CD4-positive, alpha-beta T cell (primary cell): ENCODE results near the gene NEK1. TPM values are rescaled to one million over a fixed set of nuclear protein-coding genes. Genes with fewer than 3 reads are reported as not detected.

Experiments
- ATAC-seq: fragments of 200-7000 bp; cut with Tn5 transposase; one replicate; pipeline ENCODE4 v1.10.0; 2022; ENCODE audit warnings: mild to moderate bottlenecking; ENCODE audit not compliant: poor library complexity
- CTCF ChIA-PET: fragments of 350-600 bp; sonication (Branson Sonifier 250); formaldehyde crosslinking; loops from one replicate; lab custom pipeline; 2021; ENCODE audit warnings: antibody characterized with exemption, inconsistent platforms; lab: Charles Lee
- POLR2A ChIA-PET: fragments of 350-600 bp; sonication (Branson Sonifier 250); formaldehyde crosslinking; loops from one replicate; lab custom pipeline; 2021; ENCODE audit warnings: antibody characterized with exemption, inconsistent platforms; lab: Charles Lee
- DNase-seq, 14 experiments: peaks; one replicate each; pipeline ENCODE4 v3.0.0-alpha.2; 2013 to 2020; ENCODE audit warnings: mixed read lengths in 2 of 14
- H3K27ac ChIP-seq, 2 donors: one replicate each; pipeline versions ENCODE4 v1.5.1 to v1.7.0; 2013; ENCODE audit warnings: low read length in 2 of 2, low read depth in 1 of 2, mild to moderate bottlenecking in 1 of 2
- H3K27me3 ChIP-seq, 2 experiments: 1 replicate in 1 of 2; 2 replicates in 1 of 2; pipeline versions ENCODE4 v1.6.1 to v1.7.0; 2013; ENCODE audit warnings: low read length in 2 of 2, control low read depth in 1 of 2, mild to moderate bottlenecking in 1 of 2, moderate library complexity in 1 of 2; ENCODE audit not compliant: insufficient read depth in 2 of 2, control insufficient read depth in 1 of 2
- H3K36me3 ChIP-seq: one replicate; pipeline ENCODE4 v1.6.1; 2013; ENCODE audit warnings: low read length, control low read depth; ENCODE audit not compliant: insufficient read depth
- H3K4me1 ChIP-seq: one replicate; pipeline ENCODE4 v1.6.1; 2013; ENCODE audit warnings: low read length, control low read depth; ENCODE audit not compliant: insufficient read depth
- H3K4me3 ChIP-seq: one replicate; pipeline ENCODE4 v1.5.1; 2013; ENCODE audit warnings: mild to moderate bottlenecking, low read length, moderate library complexity
- H3K9me3 ChIP-seq, 2 experiments: 1 replicate in 1 of 2; 2 replicates in 1 of 2; pipeline versions ENCODE4 v1.6.1 to v1.7.0; 2013; ENCODE audit warnings: low read length in 2 of 2, mild to moderate bottlenecking in 2 of 2, control low read depth in 1 of 2, moderate library complexity in 1 of 2; ENCODE audit not compliant: control insufficient read depth in 1 of 2, insufficient read depth in 1 of 2
- H3K27ac Mint-ChIP-seq: one replicate; pipeline ENCODE4 v1.8.0; 2020; ENCODE audit warnings: mixed read lengths
- H3K27me3 Mint-ChIP-seq: one replicate; pipeline ENCODE4 v1.8.0; 2021; ENCODE audit warnings: mixed read lengths
- H3K36me3 Mint-ChIP-seq: one replicate; pipeline ENCODE4 v1.8.0; 2021; ENCODE audit warnings: low read depth, mixed read lengths
- H3K4me1 Mint-ChIP-seq: one replicate; pipeline ENCODE4 v1.8.0; 2021; ENCODE audit warnings: low read depth, mixed read lengths
- H3K4me3 Mint-ChIP-seq: one replicate; pipeline ENCODE4 v1.8.0; 2020; ENCODE audit warnings: mild to moderate bottlenecking, mixed read lengths
- H3K9me3 Mint-ChIP-seq: one replicate; pipeline ENCODE4 v1.8.0; 2020; ENCODE audit warnings: mixed read lengths
- CTCF ChIP-seq: fragments of 200-600 bp; IDR thresholded peaks from one replicate; pipeline ENCODE4 v1.8.0; 2022; ENCODE audit warnings: antibody characterized with exemption, mild to moderate bottlenecking
- intact Hi-C, 2 experiments: fragments of 100-400 bp; cut with DNase I in 1 of 2; cut with micrococcal nuclease in 1 of 2; formaldehyde crosslinking; loops; one replicate each; pipeline versions ENCODE4 v1.15.1 to v1.9.0; 2023 to 2025; cut with DNase I, micrococcal nuclease
- polyA plus RNA-seq, 2 donors: library from polyadenylated mRNA; unstranded; fragments of 120-200 nt; gene quantifications; one replicate each; pipeline ENCODE4 v1.2.1, GENCODE V29; 2013
- total RNA-seq, 174 experiments: library from RNA in 2 of 174; stranded (reverse) in 2 of 174; gene quantifications; one replicate each; pipeline ENCODE4 v1.2.3 and lab custom pipeline; 2021 to 2026

The NEK1 gene
- total RNA-seq (10 to 100 TPM in 1 of 2 experiments, 1 to 10 TPM in 1; 9.5 to 10.2 TPM), total RNA-seq (lab: John Stamatoyannopoulos, UW) (15.7 to 107 (median 36.2) reads per million in 172 experiments)
- 7.3 TPM for polyA plus RNA-seq (2013, experiment 1 of 2)
- polyA plus RNA-seq (2013, experiment 2 of 2), result 6.6 TPM

- ATAC-seq (peak; percentile 78), DNase-seq (peak; percentile 68 to 96 (median 83))
- Mint-ChIP-seq H3K9me3 (no peaks in the 10 kb centered on the region), H3K27me3 (no peaks in the 10 kb centered on the region), H3K27ac (peak within 1 kb of the TSS; percentile 100), H3K36me3 (peaks cover 16% of the 10 kb centered on the region), H3K4me3 (peak within 1 kb of the TSS; percentile 98), H3K4me1 (peaks cover 37% of the 10 kb centered on the region)
- peak within 1 kb of the TSS; percentile 83 for H3K4me3 ChIP-seq
- no peaks in the 10 kb centered on the region for H3K9me3 ChIP-seq
- peaks cover 13% of the 10 kb centered on the region for H3K4me1 ChIP-seq
- no peaks in the 10 kb centered on the region for H3K36me3 ChIP-seq
- ChIA-PET POLR2A (interaction anchor here (0.9 to 2.5 kb wide), 19 partner anchors 8 to 1294 kb away, joined by 3 to 25 read pairs (median 4); partner anchors contain the start of genes CBR4, CLCN3, DDX60 and DDX60L), CTCF (interaction anchor here (0.9 to 2.2 kb wide), 22 partner anchors 10 to 602 kb away, joined by 3 to 22 read pairs (median 5); partner anchors contain the start of genes CBR4 and HPF1)
- intact Hi-C loops, result loop anchor here (2.0 to 10.0 kb wide), 8 partner anchors 49 to 1297 kb away; partner anchors contain the start of genes HPF1 (in 2 of the 2), MFAP3L (in 2 of the 2), CBR4 (in 1 of the 2) and DDX60 (in 1 of the 2)
- no peaks in the 10 kb centered on the region for H3K27me3 ChIP-seq
- no peak for TF ChIP-seq CTCF
- H3K27ac ChIP-seq, result peak within 1 kb of the TSS; percentile 98
Measured at GRCh38 chr4:169611991-169612870, at the start of gene NEK1. Gene NEK1 (minus strand): TSS chr4:169612583. CDS start chr4:169602630, 9,953 bp downstream.

- H3K9me3 Mint-ChIP-seq, result no peaks in the 10 kb centered on the region
- no peak for TF ChIP-seq CTCF
- H3K27ac Mint-ChIP-seq, result no peak overlapping the region
- H3K4me3 Mint-ChIP-seq, result no peak overlapping the region
- H3K4me1 ChIP-seq, result peaks cover 5% of the 10 kb centered on the region
- intact Hi-C loops, result loop anchor here in 1 of 2 experiments (2.0 to 10.0 kb wide), 3 partner anchors 49 to 96 kb away; partner anchors contain the start of genes HPF1 and NEK1
- ATAC-seq (no peak), DNase-seq (no peak)
- no peaks in the 10 kb centered on the region for H3K9me3 ChIP-seq
- ChIA-PET POLR2A (interaction anchor here (0.9 kb wide), 1 partner anchor 42 kb away, joined by 3 read pairs; the partner anchor contains the start of gene CLCN3), CTCF (interaction anchor here (2.1 to 3.9 kb wide), 2 partner anchors 13 to 41 kb away, joined by 5 to 20 read pairs; partner anchors contain the start of gene CLCN3)
- H3K36me3 ChIP-seq, result no peaks in the 10 kb centered on the region
- no peaks in the 10 kb centered on the region for H3K27me3 Mint-ChIP-seq
- H3K27ac ChIP-seq, result no peak overlapping the region
- H3K4me1 Mint-ChIP-seq, result peaks cover 41% of the 10 kb centered on the region
- H3K36me3 Mint-ChIP-seq, result peaks cover 23% of the 10 kb centered on the region
- no peaks in the 10 kb centered on the region for H3K27me3 ChIP-seq
- no peak overlapping the region for H3K4me3 ChIP-seq
Measured at GRCh38 chr4:169661761-169662160, 49.4 kb upstream of the NEK1 start.

GRCh38 chr4:169660929-169661328 lies 48.5 kb upstream of the NEK1 start:
- Histone ChIP-seq H3K9me3 (no peaks in the 10 kb centered on the region), H3K4me3 (no peak overlapping the region), H3K36me3 (no peaks in the 10 kb centered on the region), H3K27ac (no peak overlapping the region), H3K27me3 (no peaks in the 10 kb centered on the region), H3K4me1 (peaks cover 5% of the 10 kb centered on the region)
- H3K4me3 Mint-ChIP-seq, result no peak overlapping the region
- no peaks in the 10 kb centered on the region for H3K9me3 Mint-ChIP-seq
- H3K4me1 Mint-ChIP-seq, result peaks cover 41% of the 10 kb centered on the region
- intact Hi-C loops, result loop anchor here in 1 of 2 experiments (1.0 to 10.0 kb wide), 4 partner anchors 41 to 96 kb away; partner anchors contain the start of genes CLCN3, HPF1 and NEK1
- ChIA-PET POLR2A (interaction anchor here (0.8 to 3.5 kb wide), 3 partner anchors 16 to 48 kb away, joined by 3 to 11 read pairs (median 10); partner anchors contain the start of genes CLCN3 and NEK1), CTCF (interaction anchor here (1.1 to 3.9 kb wide), 4 partner anchors 10 to 48 kb away, joined by 3 to 22 read pairs (median 12); partner anchors contain the start of genes CLCN3 and NEK1)
- H3K36me3 Mint-ChIP-seq, result peaks cover 15% of the 10 kb centered on the region
- DNase-seq (no peak), ATAC-seq (no peak)
- no peaks in the 10 kb centered on the region for H3K27me3 Mint-ChIP-seq
- no peak overlapping the region for H3K27ac Mint-ChIP-seq
- no peak for TF ChIP-seq CTCF
